Endothelial cell of umbilical vein (primary cell): ENCODE data around the gene GATA2. TPM values are rescaled to one million over a fixed set of nuclear protein-coding genes. Genes with fewer than 3 reads are reported as not detected.

Experiments
- BruUV-seq: library from RNA; stranded (reverse); fragments of 400-500 nt; replicated peaks from 2 replicates; lab custom pipeline; 2021; lab: Mats Ljungman, UMichigan
- CTCF ChIA-PET: fragments of 300-600, 350-600 bp; sonication (Branson Sonifier 250); formaldehyde crosslinking; loops from one replicate; lab custom pipeline; 2021; ENCODE audit warnings: antibody characterized with exemption, inconsistent platforms; lab: Charles Lee
- POLR2A ChIA-PET: fragments of 300-600, 350-600 bp; sonication (Branson Sonifier 250); formaldehyde crosslinking; loops from one replicate; lab custom pipeline; 2021; ENCODE audit warnings: antibody characterized with exemption, inconsistent platforms; lab: Charles Lee
- DNase-seq: peaks from one replicate; pipeline ENCODE4 v3.0.0-alpha.2; 2011; ENCODE audit warnings: low read depth, low spot score
- FAIRE-seq: peaks from 2 replicates; lab custom pipeline; 2011; peaks lifted over from hg19 to GRCh38; lab: Jason Lieb, UNC
- H2AFZ ChIP-seq: 2 replicates; pipeline ENCODE4 v1.6.0; 2012; ENCODE audit warnings: low read depth, low read length, control low read depth, inconsistent platforms
- H3K27ac ChIP-seq: 2 replicates; pipeline ENCODE4 v1.5.1; 2011; ENCODE audit warnings: low read depth, mild to moderate bottlenecking, control low read depth, low read length, moderate library complexity; ENCODE audit not compliant: insufficient read depth
- H3K27me3 ChIP-seq, 2 experiments: 2 replicates each; pipeline versions ENCODE4 v1.6.0 to v1.6.1; 2011; ENCODE audit warnings: low read length in 2 of 2, mixed read lengths in 1 of 2; ENCODE audit not compliant: control insufficient read depth in 2 of 2, insufficient read depth in 2 of 2
- H3K36me3 ChIP-seq, 2 experiments: 2 replicates in 1 of 2; 3 replicates in 1 of 2; pipeline ENCODE4 v1.5.1; 2011; ENCODE audit warnings: low read length in 2 of 2, mild to moderate bottlenecking in 1 of 2, moderate library complexity in 1 of 2; ENCODE audit not compliant: control insufficient read depth in 2 of 2, insufficient read depth in 2 of 2; ENCODE audit errors: extremely low read depth in 1 of 2
- H3K4me1 ChIP-seq: 3 replicates; pipeline ENCODE4 v1.5.1; 2011; ENCODE audit warnings: mild to moderate bottlenecking, low read length; ENCODE audit not compliant: control insufficient read depth, insufficient read depth; ENCODE audit errors: extremely low read depth
- H3K4me2 ChIP-seq: 2 replicates; pipeline ENCODE4 v1.6.1; 2011; ENCODE audit warnings: low read length, control low read depth, mixed read lengths; ENCODE audit not compliant: insufficient read depth
- H3K4me3 ChIP-seq, 3 experiments: fragments of 200-600 bp in 1 of 3; sonication (generic), shearing (Covaris generic) in 1 of 3; replicated peaks in 1 of 3; 2 replicates each; pipeline ENCODE4 v1.5.1; 2011 to 2016; ENCODE audit warnings: control low read depth in 3 of 3, low read length in 3 of 3, mild to moderate bottlenecking in 2 of 3, inconsistent platforms in 1 of 3, low read depth in 1 of 3, moderate library complexity in 1 of 3; ENCODE audit not compliant: insufficient read depth in 1 of 3
- H3K79me2 ChIP-seq: 2 replicates; pipeline ENCODE4 v1.6.0; 2012; ENCODE audit warnings: low read length, inconsistent platforms; ENCODE audit not compliant: control insufficient read depth, insufficient read depth
- H3K9ac ChIP-seq: replicated peaks from 2 replicates; pipeline ENCODE3; 2011; ENCODE audit warnings: low read length, control low read depth; ENCODE audit not compliant: insufficient read depth; ENCODE audit errors: extremely low read depth
- H3K9me1 ChIP-seq: replicated peaks from 3 replicates; pipeline ENCODE4 v1.6.0; 2011; ENCODE audit warnings: mild to moderate bottlenecking, low read length; ENCODE audit not compliant: control insufficient read depth, insufficient read depth; ENCODE audit errors: extremely low read depth
- H3K9me3 ChIP-seq: replicated peaks from 2 replicates; pipeline ENCODE4 v1.5.1; 2012; ENCODE audit warnings: low read length, inconsistent platforms; ENCODE audit not compliant: control insufficient read depth, insufficient read depth
- H4K20me1 ChIP-seq: replicated peaks from 2 replicates; pipeline ENCODE3; 2011; ENCODE audit warnings: mild to moderate bottlenecking, low read length; ENCODE audit not compliant: control insufficient read depth, insufficient read depth; ENCODE audit errors: extremely low read depth
- EZH2 ChIP-seq: IDR thresholded peaks from 2 replicates; pipeline ENCODE4 v1.6.1; 2012; ENCODE audit warnings: borderline replicate concordance, low read depth, mild to moderate bottlenecking, moderate library complexity, low read length, inconsistent platforms; ENCODE audit not compliant: severe bottlenecking
- FOS ChIP-seq: IDR thresholded peaks from 2 replicates; pipeline ENCODE4 v1.6.1; 2011; ENCODE audit warnings: mild to moderate bottlenecking, low read length, moderate library complexity, borderline replicate concordance; ENCODE audit not compliant: insufficient read depth
- GATA2 ChIP-seq: IDR thresholded peaks from 2 replicates; pipeline ENCODE4 v1.7.0; 2011; ENCODE audit warnings: low read depth, mild to moderate bottlenecking, moderate library complexity, mixed read lengths, low read length; ENCODE audit not compliant: insufficient read length, insufficient read depth
- JUN ChIP-seq: IDR thresholded peaks from 2 replicates; pipeline ENCODE4 v1.6.1; 2011; ENCODE audit warnings: borderline replicate concordance, low read depth; ENCODE audit not compliant: insufficient read length, insufficient read depth
- MYC ChIP-seq: IDR thresholded peaks from one replicate; pipeline ENCODE4 v1.6.1; 2011; ENCODE audit warnings: mild to moderate bottlenecking, low read depth, low read length
- POLR2A ChIP-seq: IDR thresholded peaks from 2 replicates; pipeline ENCODE4 v1.6.1; 2012; ENCODE audit warnings: low read depth, mild to moderate bottlenecking, control low read depth, low read length
- POLR2AphosphoS5 ChIP-seq: IDR thresholded peaks from 2 replicates; pipeline ENCODE4 v1.6.1; 2012; ENCODE audit warnings: low read depth, mild to moderate bottlenecking, control low read depth, low read length, moderate library complexity; ENCODE audit not compliant: insufficient read depth
- dilution Hi-C: fragments of 300-500 bp; cut with MboI; formaldehyde crosslinking; loops from one replicate; pipeline ENCODE4 v1.15.0; 2019; ENCODE audit warnings: low sequenced_read_pairs; ENCODE audit not compliant: extremely low pct_ligation_motif_present
- intact Hi-C: fragments of 100-400 bp; cut with micrococcal nuclease; formaldehyde crosslinking; loops from one replicate; pipeline ENCODE4 v1.10.0; 2022
- polyA plus RNA-seq, 4 experiments: library from polyadenylated mRNA; depleted of rRNA in 3 of 4; stranded (reverse) in 3 of 4; unstranded in 1 of 4; fragments of >200 nt; gene quantifications; 2 replicates each; pipeline versions ENCODE4 v1.2.1 to v1.2.3, GENCODE V29; 2011 to 2012; ENCODE audit warnings: missing spikeins in 1 of 4
- total RNA-seq: library from RNA; stranded (reverse); gene quantifications from 2 replicates; pipeline ENCODE4 v1.2.3, GENCODE V29; 2021
- TF ChIP-seq, protein P1 (sequence below), 2 donors: IDR thresholded peaks; 1 replicate in 1 of 2; 2 replicates in 1 of 2; pipeline ENCODE4 v1.5.1; 2011; ENCODE audit warnings: low read length in 2 of 2, mild to moderate bottlenecking in 2 of 2, moderate library complexity in 2 of 2, control low read depth in 1 of 2, inconsistent platforms in 1 of 2, low read depth in 1 of 2; ENCODE audit not compliant: insufficient read depth in 1 of 2; ENCODE audit errors: extremely low read depth in 1 of 2
- TF ChIP-seq, protein P2 (sequence below): IDR thresholded peaks from 2 replicates; pipeline ENCODE4 v1.6.1; 2011; ENCODE audit not compliant: insufficient read depth, insufficient read length

Gene GATA2
- total and polyA plus RNA-seq, 2 donors (not counting 3 experiments of a cell fraction or from before 2014, with no cell fraction given): 28.8 to 62.2 TPM

DNA sequence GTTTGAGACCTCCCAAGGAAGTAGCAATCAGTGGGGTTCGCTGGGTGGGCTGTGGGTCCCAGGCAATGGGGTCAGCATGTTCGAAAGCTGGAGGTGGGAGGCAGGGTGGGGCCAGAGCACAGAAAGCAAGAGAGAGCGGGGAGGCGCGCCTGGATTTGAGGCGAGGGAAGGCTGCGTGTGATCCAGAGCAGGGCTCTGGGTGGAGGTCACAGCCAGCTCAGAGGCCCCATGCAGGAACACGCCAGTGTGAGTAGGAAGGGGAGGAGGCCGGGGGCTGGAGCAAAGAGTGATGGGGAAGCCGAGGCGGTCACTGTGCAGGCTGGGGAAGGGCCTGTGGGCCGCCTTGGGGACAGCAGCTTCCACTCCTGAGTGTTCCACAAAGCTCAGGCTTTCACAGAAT is 35.1 kb downstream of the GATA2 start:
- no peaks in the 10 kb centered on the region for H3K4me1 ChIP-seq
- dilution Hi-C loops (no loop called here), intact Hi-C loops (no loop called here)
- no peaks in the 10 kb centered on the region for H3K9me1 ChIP-seq
- no peaks in the 10 kb centered on the region for H4K20me1 ChIP-seq
- no peak overlapping the region for H2AFZ ChIP-seq
- no peak overlapping the region for H3K4me3 ChIP-seq
- ChIA-PET POLR2A (no interaction called here), CTCF (interaction anchor here (1.1 to 1.5 kb wide), 3 partner anchors 9 to 47 kb away, joined by 3 to 5 read pairs (median 5); no protein-coding TSS in a partner anchor)
- no peak overlapping the region for H3K27ac ChIP-seq
- no peak overlapping the region for H3K4me2 ChIP-seq
- H3K9ac ChIP-seq: no peak overlapping the region
- H3K9me3 ChIP-seq: no peaks in the 10 kb centered on the region
- TF ChIP-seq JUN (no peak), EZH2 (no peak), POLR2AphosphoS5 (no peak), GATA2 (no peak), POLR2A (no peak), FOS (no peak), MYC (no peak)
- TF ChIP-seq, protein P1, sequence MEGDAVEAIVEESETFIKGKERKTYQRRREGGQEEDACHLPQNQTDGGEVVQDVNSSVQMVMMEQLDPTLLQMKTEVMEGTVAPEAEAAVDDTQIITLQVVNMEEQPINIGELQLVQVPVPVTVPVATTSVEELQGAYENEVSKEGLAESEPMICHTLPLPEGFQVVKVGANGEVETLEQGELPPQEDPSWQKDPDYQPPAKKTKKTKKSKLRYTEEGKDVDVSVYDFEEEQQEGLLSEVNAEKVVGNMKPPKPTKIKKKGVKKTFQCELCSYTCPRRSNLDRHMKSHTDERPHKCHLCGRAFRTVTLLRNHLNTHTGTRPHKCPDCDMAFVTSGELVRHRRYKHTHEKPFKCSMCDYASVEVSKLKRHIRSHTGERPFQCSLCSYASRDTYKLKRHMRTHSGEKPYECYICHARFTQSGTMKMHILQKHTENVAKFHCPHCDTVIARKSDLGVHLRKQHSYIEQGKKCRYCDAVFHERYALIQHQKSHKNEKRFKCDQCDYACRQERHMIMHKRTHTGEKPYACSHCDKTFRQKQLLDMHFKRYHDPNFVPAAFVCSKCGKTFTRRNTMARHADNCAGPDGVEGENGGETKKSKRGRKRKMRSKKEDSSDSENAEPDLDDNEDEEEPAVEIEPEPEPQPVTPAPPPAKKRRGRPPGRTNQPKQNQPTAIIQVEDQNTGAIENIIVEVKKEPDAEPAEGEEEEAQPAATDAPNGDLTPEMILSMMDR (IDR thresholded peaks at IDR 0.05; ENCODE audit: extremely low read depth in 1 of 2, insufficient read depth in 1 of 2, low read depth in 1 of 2, low read length in 2 of 2): no peak
- TF ChIP-seq, protein P2, sequence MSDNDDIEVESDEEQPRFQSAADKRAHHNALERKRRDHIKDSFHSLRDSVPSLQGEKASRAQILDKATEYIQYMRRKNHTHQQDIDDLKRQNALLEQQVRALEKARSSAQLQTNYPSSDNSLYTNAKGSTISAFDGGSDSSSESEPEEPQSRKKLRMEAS: no peak
- BruUV-seq: no TSS peak
- no peaks in the 10 kb centered on the region for H3K36me3 ChIP-seq
- no peak for FAIRE-seq
- peaks cover 5 to 23% of the 10 kb centered on the region in 2 experiments for H3K27me3 ChIP-seq
- H3K79me2 ChIP-seq: no peaks in the 10 kb centered on the region
- DNase-seq: no peak
